H1 (cell line): ENCODE data around the gene PIK3R6. TPM values are rescaled to one million over a fixed set of nuclear protein-coding genes. Genes with fewer than 3 reads are reported as not detected.

Experiments
- CTCF ChIA-PET: fragments of 300-600 bp; sonication (Branson Sonifier 250); formaldehyde crosslinking; loops from one replicate; lab custom pipeline; 2021; ENCODE audit not compliant: partially characterized antibody; lab: Charles Lee
- POLR2A ChIA-PET: fragments of 300-600 bp; sonication (Branson Sonifier 250); formaldehyde crosslinking; loops from one replicate; lab custom pipeline; 2021; ENCODE audit warnings: inconsistent platforms; ENCODE audit not compliant: partially characterized antibody; lab: Charles Lee
- DNase-seq, 2 experiments: peaks; one replicate each; pipeline versions ENCODE4 v3.0.0 to v3.0.0-alpha.2; 2010 to 2022; ENCODE audit warnings: low spot score in 2 of 2, low read depth in 1 of 2, mixed read lengths in 1 of 2
- FAIRE-seq: peaks from 2 replicates; lab custom pipeline; 2011; peaks lifted over from hg19 to GRCh38; lab: Jason Lieb, UNC
- H2AFZ ChIP-seq: 2 replicates; pipeline ENCODE4 v1.8.1; 2012; ENCODE audit warnings: low read length, inconsistent platforms
- H2AK5ac ChIP-seq: 2 replicates; pipeline ENCODE4 v1.6.1; 2013; ENCODE audit warnings: low read depth, low read length
- H2BK120ac ChIP-seq: replicated peaks from 2 replicates; pipeline ENCODE3; 2013; ENCODE audit warnings: low read depth, low read length, inconsistent platforms
- H2BK12ac ChIP-seq: 2 replicates; pipeline ENCODE4 v1.6.1; 2013; ENCODE audit warnings: low read depth, low read length
- H2BK15ac ChIP-seq: 2 replicates; pipeline ENCODE4 v1.6.1; 2013; ENCODE audit warnings: low read length
- H2BK20ac ChIP-seq: 2 replicates; pipeline ENCODE4 v1.6.1; 2013; ENCODE audit warnings: low read length
- H2BK5ac ChIP-seq: 2 replicates; pipeline ENCODE4 v1.6.1; 2013; ENCODE audit warnings: low read depth, low read length
- H3K14ac ChIP-seq: 2 replicates; pipeline ENCODE4 v1.6.1; 2013; ENCODE audit warnings: inconsistent platforms; ENCODE audit not compliant: insufficient read length
- H3K18ac ChIP-seq: 2 replicates; pipeline ENCODE4 v1.6.1; 2013; ENCODE audit warnings: low read length; ENCODE audit errors: extremely low read depth
- H3K23ac ChIP-seq: 2 replicates; pipeline ENCODE4 v1.6.1; 2013; ENCODE audit warnings: inconsistent platforms; ENCODE audit not compliant: insufficient read length
- H3K23me2 ChIP-seq: 2 replicates; pipeline ENCODE4 v1.6.1; 2013; ENCODE audit warnings: low read depth, low read length
- H3K27ac ChIP-seq: 2 replicates; pipeline ENCODE4 v1.6.1; 2011; ENCODE audit warnings: low read depth, low read length, inconsistent platforms
- H3K27me3 ChIP-seq, 4 experiments: replicated peaks in 1 of 4; 1 replicate in 1 of 4; 2 replicates in 3 of 4; pipeline versions ENCODE4 v1.6.1 to v1.8.1; 2011 to 2013; ENCODE audit warnings: low read length in 3 of 4, mild to moderate bottlenecking in 3 of 4, inconsistent platforms in 2 of 4, mixed read lengths in 2 of 4, moderate library complexity in 1 of 4; ENCODE audit not compliant: control insufficient read depth in 3 of 4, insufficient read depth in 3 of 4; ENCODE audit errors: extremely low read depth in 1 of 4
- H3K36me3 ChIP-seq, 4 experiments: 2 replicates each; pipeline versions ENCODE4 v1.6.1 to v1.8.1; 2011 to 2013; ENCODE audit warnings: mild to moderate bottlenecking in 4 of 4, low read length in 3 of 4, moderate library complexity in 2 of 4, control low read depth in 1 of 4, inconsistent platforms in 1 of 4; ENCODE audit not compliant: insufficient read depth in 4 of 4, control insufficient read depth in 2 of 4
- H3K4ac ChIP-seq: replicated peaks from 2 replicates; pipeline ENCODE3; 2013; ENCODE audit warnings: low read length, low read depth, mixed read lengths, inconsistent platforms; ENCODE audit not compliant: insufficient read length
- H3K4me1 ChIP-seq, 4 experiments: replicated peaks in 1 of 4; 1 replicate in 1 of 4; 2 replicates in 3 of 4; pipeline versions ENCODE4 v1.6.1 to v1.8.1; 2011 to 2013; ENCODE audit warnings: low read length in 3 of 4, inconsistent platforms in 2 of 4, mixed read lengths in 1 of 4; ENCODE audit not compliant: insufficient read depth in 4 of 4, control insufficient read depth in 3 of 4
- H3K4me2 ChIP-seq, 2 experiments: 2 replicates each; pipeline versions ENCODE4 v1.6.1 to v1.8.1; 2011 to 2013; ENCODE audit warnings: low read depth in 2 of 2, low read length in 2 of 2, control low read depth in 1 of 2, inconsistent platforms in 1 of 2, mild to moderate bottlenecking in 1 of 2; ENCODE audit not compliant: insufficient read depth in 1 of 2
- H3K4me3 ChIP-seq, 4 experiments: fragments of 200-600, 300-600 bp in 1 of 4; sonication (generic), shearing (Covaris generic), sonication (Bioruptor Twin) in 1 of 4; 2 replicates each; pipeline versions ENCODE4 v1.5.1 to v1.8.1; 2011 to 2016; ENCODE audit warnings: low read length in 4 of 4, low read depth in 3 of 4, control low read depth in 2 of 4, inconsistent platforms in 2 of 4, mild to moderate bottlenecking in 2 of 4, mixed read lengths in 1 of 4, moderate library complexity in 1 of 4; ENCODE audit not compliant: insufficient read depth in 2 of 4; ENCODE audit errors: extremely low read depth in 1 of 4
- H3K56ac ChIP-seq: replicated peaks from 2 replicates; pipeline ENCODE3; 2013; ENCODE audit warnings: low read depth, mild to moderate bottlenecking, mixed read lengths, low read length, inconsistent platforms; ENCODE audit not compliant: insufficient read length
- H3K79me1 ChIP-seq: 2 replicates; pipeline ENCODE4 v1.6.1; 2013; ENCODE audit warnings: low read depth, low read length, control low read depth
- H3K79me2 ChIP-seq, 2 experiments: 2 replicates each; pipeline versions ENCODE4 v1.6.1 to v1.8.1; 2012 to 2013; ENCODE audit warnings: low read length in 2 of 2, mild to moderate bottlenecking in 2 of 2, inconsistent platforms in 1 of 2; ENCODE audit not compliant: insufficient read depth in 2 of 2, control insufficient read depth in 1 of 2
- H3K9ac ChIP-seq, 4 experiments: replicated peaks in 1 of 4; 1 replicate in 1 of 4; 2 replicates in 3 of 4; pipeline versions ENCODE4 v1.6.1 to v1.8.1; 2011 to 2013; ENCODE audit warnings: low read depth in 3 of 4, low read length in 3 of 4, control low read depth in 2 of 4, mild to moderate bottlenecking in 2 of 4, moderate library complexity in 2 of 4, inconsistent platforms in 1 of 4; ENCODE audit errors: extremely low read depth in 1 of 4
- H3K9me3 ChIP-seq, 2 experiments: 2 replicates each; pipeline versions ENCODE4 v1.6.1 to v1.8.1; 2012 to 2013; ENCODE audit warnings: mild to moderate bottlenecking in 2 of 2, moderate library complexity in 2 of 2, control low read depth in 1 of 2, inconsistent platforms in 1 of 2, low read depth in 1 of 2, low read length in 1 of 2, mixed read lengths in 1 of 2; ENCODE audit not compliant: insufficient read depth in 2 of 2
- H4K20me1 ChIP-seq, 2 experiments: replicated peaks in 1 of 2; 2 replicates each; pipeline versions ENCODE3 to v1.8.1; 2011 to 2013; ENCODE audit warnings: inconsistent platforms in 2 of 2, low read length in 2 of 2, mild to moderate bottlenecking in 1 of 2; ENCODE audit not compliant: insufficient read depth in 2 of 2, control insufficient read depth in 1 of 2
- H4K5ac ChIP-seq: 2 replicates; pipeline ENCODE4 v1.6.1; 2013; ENCODE audit warnings: low read length, low read depth, mixed read lengths, inconsistent platforms; ENCODE audit not compliant: insufficient read length
- H4K8ac ChIP-seq: 2 replicates; pipeline ENCODE4 v1.8.0; 2013; ENCODE audit warnings: mild to moderate bottlenecking, moderate library complexity, low read length, inconsistent platforms; ENCODE audit not compliant: insufficient read depth; ENCODE audit errors: extremely low read depth
- H4K91ac ChIP-seq: replicated peaks from 2 replicates; pipeline ENCODE3; 2013; ENCODE audit warnings: low read length, mixed read lengths, inconsistent platforms; ENCODE audit not compliant: insufficient read length
- CHD2 ChIP-seq: IDR thresholded peaks from 2 replicates; pipeline ENCODE4 v1.6.1; 2012; ENCODE audit warnings: low read length, improper control_type of control experiment
- PHF8 ChIP-seq: fragments of 200-600 bp; sonication (generic); conservative IDR thresholded peaks from 2 replicates; pipeline ENCODE4 v1.7.1; 2012; ENCODE audit warnings: low read depth, mild to moderate bottlenecking, inconsistent platforms, low read length, moderate library complexity
- POU5F1 ChIP-seq: IDR thresholded peaks from 2 replicates; pipeline ENCODE4 v1.6.1; 2011; ENCODE audit warnings: low read depth, mild to moderate bottlenecking, low read length, moderate library complexity
- RBBP5 ChIP-seq: IDR thresholded peaks from 2 replicates; pipeline ENCODE4 v1.7.1; 2012; ENCODE audit warnings: low read depth, mild to moderate bottlenecking, inconsistent platforms, low read length, moderate library complexity, borderline replicate concordance
- SP4 ChIP-seq: IDR thresholded peaks from 2 replicates; pipeline ENCODE4 v1.6.1; 2012; ENCODE audit warnings: low read length, inconsistent platforms
- TAF7 ChIP-seq: optimal IDR thresholded peaks from 2 replicates; pipeline ENCODE3; 2011; ENCODE audit warnings: low read depth, mild to moderate bottlenecking, inconsistent platforms, low read length, moderate library complexity, borderline replicate concordance
- TBP ChIP-seq: IDR thresholded peaks from 2 replicates; pipeline ENCODE4 v1.6.1; 2011; ENCODE audit warnings: low read depth, low read length, improper control_type of control experiment
- WGBS, 2 experiments: shearing (Covaris generic) in 1 of 2; methylation state at CpG; one replicate each; pipeline versions ENCODE4 v1.1.6 to v1.1.7; 2013 to 2015; ENCODE audit warnings: low lambda C conversion rate in 2 of 2, mixed read lengths in 2 of 2, inconsistent platforms in 1 of 2, low coverage in 1 of 2, missing lambda C conversion rate in 1 of 2; ENCODE audit not compliant: insufficient replicate concordance in 2 of 2, insufficient coverage in 1 of 2, insufficient read length in 1 of 2; ENCODE audit errors: extremely low coverage in 1 of 2, missing lambda C conversion rate in 1 of 2; 5-methylcytosine and 5-hydroxymethylcytosine counted together
- polyA plus RNA-seq, 7 experiments: library from polyadenylated mRNA; depleted of rRNA in 3 of 7; stranded (reverse) in 5 of 7; unstranded in 2 of 7; fragments of >200 nt in 5 of 7; fragments of 200-250 nt in 2 of 7; gene quantifications; 1 replicate in 5 of 7; 2 replicates in 1 of 7; 4 replicates in 1 of 7; pipeline versions ENCODE4 v1.2.1 to v1.2.3, GENCODE V29; 2011 to 2013; ENCODE audit warnings: missing spikeins in 2 of 7, mixed read lengths in 2 of 7
- total RNA-seq: library from RNA; stranded (reverse); fragmentation: NEBNext Ultra II Directional; extraction: Animal tissue kit (Norgen Biotek cat#: 25700); gene quantifications from 2 replicates; pipeline ENCODE4 v1.2.1, GENCODE V29; 2021
- TF ChIP-seq, protein P1 (sequence below), 3 experiments: IDR thresholded peaks; 1 replicate in 2 of 3; 2 replicates in 1 of 3; pipeline versions ENCODE4 v1.5.1 to v1.6.1; 2011; ENCODE audit warnings: low read length in 3 of 3, mild to moderate bottlenecking in 3 of 3, inconsistent platforms in 2 of 3, low read depth in 1 of 3, moderate library complexity in 1 of 3; ENCODE audit not compliant: insufficient read depth in 1 of 3; ENCODE audit errors: control extremely low read depth in 1 of 3
- TF ChIP-seq, protein P2 (sequence below): IDR thresholded peaks from 2 replicates; pipeline ENCODE4 v1.6.1; 2011; ENCODE audit warnings: low read length, improper control_type of control experiment

The PIK3R6 gene
- total and polyA plus RNA-seq, 2 of the 8 experiments (the other 6 are each of a cell fraction or from before 2014, with no cell fraction given): 0.24 to 1.2 TPM

DNA sequence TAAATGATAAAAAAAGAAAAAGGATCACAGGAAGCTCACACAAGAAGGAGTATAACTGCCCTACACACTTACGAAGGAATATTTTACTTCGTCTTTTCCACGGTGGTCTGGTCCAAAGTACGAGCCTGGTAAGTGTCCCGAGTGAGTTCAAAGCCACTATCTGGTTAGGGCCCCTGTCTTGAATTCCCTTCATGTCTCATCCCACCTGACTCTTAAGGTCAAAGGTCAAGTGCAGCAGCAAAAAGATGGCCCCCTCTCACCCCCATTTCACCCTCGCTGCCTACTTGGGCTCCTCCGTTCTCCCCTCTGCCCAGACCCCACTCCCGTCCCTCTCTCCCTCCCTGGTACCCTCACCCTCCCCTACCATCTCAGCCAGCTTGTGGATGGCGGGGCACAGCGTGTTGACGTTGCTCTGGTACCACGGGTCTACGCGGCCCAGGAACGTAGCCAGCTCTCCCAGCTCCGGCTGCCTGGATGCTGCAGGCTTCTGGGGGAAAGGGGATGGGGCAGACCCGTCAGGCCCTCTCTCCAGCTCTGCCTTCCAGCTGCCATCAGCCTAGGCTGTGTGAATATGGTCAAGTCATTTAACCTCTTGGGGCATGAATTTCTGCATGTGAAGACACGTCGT lies 40.6 kb downstream of the PIK3R6 start:
- H3K4me2 ChIP-seq: no peak overlapping the region
- H3K79me1 ChIP-seq: 0 out of 2 replicates have a peak, but pooled peaks cover 3% of the 10 kb centered on the region
- no peak overlapping the region for H3K23ac ChIP-seq
- H2AFZ ChIP-seq: no peak overlapping the region
- no peak overlapping the region for H3K27ac ChIP-seq
- no peak overlapping the region for H2BK5ac ChIP-seq
- H2BK120ac ChIP-seq: no peak overlapping the region
- peaks cover 9% of the 10 kb centered on the region for H3K23me2 ChIP-seq
- H2BK20ac ChIP-seq: no peak overlapping the region
- ChIA-PET POLR2A (interaction anchor here (0.9 kb wide), 1 partner anchor 28 kb away, joined by 3 read pairs; the partner anchor contains the start of gene MFSD6L), CTCF (interaction anchor here (1.0 to 2.7 kb wide), 3 partner anchors 27 to 197 kb away, joined by 3 to 14 read pairs (median 5); partner anchors contain the start of gene MFSD6L)
- no peak overlapping the region for H4K91ac ChIP-seq
- no peak overlapping the region for H3K4me3 ChIP-seq
- no peaks in the 10 kb centered on the region for H3K27me3 ChIP-seq
- no peak overlapping the region for H2BK15ac ChIP-seq
- DNase-seq (peak in 1 of 2 experiments; percentile 38), FAIRE-seq (no peak)
- H3K14ac ChIP-seq: no peak overlapping the region
- H3K4ac ChIP-seq: no peak overlapping the region
- no peak overlapping the region for H4K5ac ChIP-seq
- H2AK5ac ChIP-seq: no peak overlapping the region
- H3K18ac ChIP-seq: no peak overlapping the region
- H4K20me1 ChIP-seq: peaks cover 0 to 5% of the 10 kb centered on the region in 2 experiments
- no peak overlapping the region for H3K56ac ChIP-seq
- WGBS, 2 experiments: 87% methylated on average over 18 of the region's 19 CpGs; no CpG with 5 or more reads in 1 of the 2 experiments
- 0 out of 4 replicates have a peak, but pooled peaks cover 0 to 4% of the 10 kb centered on the region in 2 experiments for H3K9me3 ChIP-seq
- H4K8ac ChIP-seq: no peak overlapping the region
- no peak overlapping the region for H2BK12ac ChIP-seq
- no peak overlapping the region for H3K9ac ChIP-seq
- H3K79me2 ChIP-seq: no peaks in the 10 kb centered on the region
- H3K4me1 ChIP-seq: peaks cover 0 to 7% (median 0%) of the 10 kb centered on the region in 4 experiments; a peak in 4 of 7 replicates
- H3K36me3 ChIP-seq: no peaks in the 10 kb centered on the region
- TF ChIP-seq TAF7 (no peak), CHD2 (no peak), RBBP5 (no peak), POU5F1 (no peak), TBP (no peak), SP4 (no peak), PHF8 (no peak)
- TF ChIP-seq, protein P1, sequence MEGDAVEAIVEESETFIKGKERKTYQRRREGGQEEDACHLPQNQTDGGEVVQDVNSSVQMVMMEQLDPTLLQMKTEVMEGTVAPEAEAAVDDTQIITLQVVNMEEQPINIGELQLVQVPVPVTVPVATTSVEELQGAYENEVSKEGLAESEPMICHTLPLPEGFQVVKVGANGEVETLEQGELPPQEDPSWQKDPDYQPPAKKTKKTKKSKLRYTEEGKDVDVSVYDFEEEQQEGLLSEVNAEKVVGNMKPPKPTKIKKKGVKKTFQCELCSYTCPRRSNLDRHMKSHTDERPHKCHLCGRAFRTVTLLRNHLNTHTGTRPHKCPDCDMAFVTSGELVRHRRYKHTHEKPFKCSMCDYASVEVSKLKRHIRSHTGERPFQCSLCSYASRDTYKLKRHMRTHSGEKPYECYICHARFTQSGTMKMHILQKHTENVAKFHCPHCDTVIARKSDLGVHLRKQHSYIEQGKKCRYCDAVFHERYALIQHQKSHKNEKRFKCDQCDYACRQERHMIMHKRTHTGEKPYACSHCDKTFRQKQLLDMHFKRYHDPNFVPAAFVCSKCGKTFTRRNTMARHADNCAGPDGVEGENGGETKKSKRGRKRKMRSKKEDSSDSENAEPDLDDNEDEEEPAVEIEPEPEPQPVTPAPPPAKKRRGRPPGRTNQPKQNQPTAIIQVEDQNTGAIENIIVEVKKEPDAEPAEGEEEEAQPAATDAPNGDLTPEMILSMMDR (IDR thresholded peaks at IDR 0.05; ENCODE audit: control extremely low read depth in 1 of 3, insufficient read depth in 1 of 3, low read depth in 1 of 3, low read length in 3 of 3): no peak
- TF ChIP-seq, protein P2, sequence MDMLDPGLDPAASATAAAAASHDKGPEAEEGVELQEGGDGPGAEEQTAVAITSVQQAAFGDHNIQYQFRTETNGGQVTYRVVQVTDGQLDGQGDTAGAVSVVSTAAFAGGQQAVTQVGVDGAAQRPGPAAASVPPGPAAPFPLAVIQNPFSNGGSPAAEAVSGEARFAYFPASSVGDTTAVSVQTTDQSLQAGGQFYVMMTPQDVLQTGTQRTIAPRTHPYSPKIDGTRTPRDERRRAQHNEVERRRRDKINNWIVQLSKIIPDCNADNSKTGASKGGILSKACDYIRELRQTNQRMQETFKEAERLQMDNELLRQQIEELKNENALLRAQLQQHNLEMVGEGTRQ: no peak
